A549 (cell line): ENCODE data around the gene SLCO2B1. TPM values are rescaled to one million over a fixed set of nuclear protein-coding genes. Genes with fewer than 3 reads are reported as not detected.

Experiments used
- ATAC-seq, 2 experiments: fragments of 200-7000 bp in 1 of 2; fragments of >200 bp in 1 of 2; cut with Nextera tagmentation in 1 of 2; cut with Tn5 transposase in 1 of 2; 3 replicates each; pipeline versions ENCODE4 v1.8.0 to v1.9.1; 2018 to 2020; ENCODE audit warnings: mild to moderate bottlenecking in 1 of 2, moderate library complexity in 1 of 2
- CTCF ChIA-PET: fragments of 300-600 bp; sonication (Branson Sonifier 250); formaldehyde crosslinking; extraction: SDS; loops from one replicate; lab custom pipeline; 2021; ENCODE audit warnings: antibody characterized with exemption, inconsistent platforms; lab: Yijun Ruan, JAX
- POLR2A ChIA-PET: fragments of 350-600 bp; formaldehyde crosslinking; extraction: SDS; loops from one replicate; lab custom pipeline; 2021; ENCODE audit warnings: antibody characterized with exemption, inconsistent platforms; lab: Yijun Ruan, JAX
- DNase-seq, 2 experiments: peaks; one replicate each; pipeline versions ENCODE4 v3.0.0 to v3.0.0-alpha.2; 2011 to 2016; ENCODE audit warnings: low read depth in 1 of 2, low spot score in 1 of 2
- FAIRE-seq: peaks from 2 replicates; lab custom pipeline; 2011; peaks lifted over from hg19 to GRCh38; lab: Jason Lieb, UNC
- H3K27ac ChIP-seq, 2 experiments: fragments of >200 bp; sonication (Bioruptor Twin); formaldehyde crosslinking; 3 replicates each; pipeline ENCODE4 v1.5.1; 2016 to 2017
- H3K4me1 ChIP-seq: fragments of >200 bp; sonication (Bioruptor Twin); formaldehyde crosslinking; 3 replicates; pipeline ENCODE4 v1.6.1; 2016
- H3K4me2 ChIP-seq: fragments of >200 bp; sonication (Bioruptor Twin); formaldehyde crosslinking; 3 replicates; pipeline ENCODE4 v1.6.1; 2016
- H3K4me3 ChIP-seq: fragments of >200 bp; sonication (Bioruptor Twin); formaldehyde crosslinking; 3 replicates; pipeline ENCODE4 v1.5.1; 2016
- H3K9me3 ChIP-seq: fragments of >200 bp; sonication (Bioruptor Twin); formaldehyde crosslinking; 3 replicates; pipeline ENCODE4 v1.6.1; 2016
- EHF ChIP-seq: fragments of 250-450 bp; sonication (Bioruptor Pico); IDR thresholded peaks from 2 replicates; pipeline ENCODE4 v1.5.0; 2020; ENCODE audit warnings: mild to moderate bottlenecking
- EHMT2 ChIP-seq: fragments of 200-600 bp; sonication (generic); IDR thresholded peaks from 2 replicates; pipeline ENCODE4 v1.6.1; 2016; ENCODE audit warnings: antibody characterized with exemption, low read depth, mild to moderate bottlenecking, moderate library complexity
- EP300 ChIP-seq, 2 experiments: fragments of >200 bp; sonication (Bioruptor Twin); formaldehyde crosslinking; IDR thresholded peaks; 2 replicates in 1 of 2; 3 replicates in 1 of 2; pipeline ENCODE4 v1.6.1; 2016 to 2017
- FOXS1 ChIP-seq: fragments of 250-450 bp; sonication (Bioruptor Pico); IDR thresholded peaks from 2 replicates; pipeline ENCODE4 v1.5.0; 2020; ENCODE audit warnings: mild to moderate bottlenecking, moderate library complexity
- GATA3 ChIP-seq: IDR thresholded peaks from 2 replicates; pipeline ENCODE4 v1.6.1; 2012; ENCODE audit warnings: borderline replicate concordance
- HOXA7 ChIP-seq: fragments of 250-450 bp; sonication (Bioruptor Pico); IDR thresholded peaks from 2 replicates; pipeline ENCODE4 v1.5.0; 2020; ENCODE audit warnings: mild to moderate bottlenecking, moderate library complexity
- HOXB13 ChIP-seq: fragments of 250-450 bp; sonication (Bioruptor Pico); IDR thresholded peaks from 2 replicates; pipeline ENCODE4 v1.5.0; 2020; ENCODE audit warnings: low read depth, mild to moderate bottlenecking, moderate library complexity
- HOXB5 ChIP-seq: fragments of 250-450 bp; sonication (Bioruptor Pico); IDR thresholded peaks from 2 replicates; pipeline ENCODE4 v1.5.0; 2020; ENCODE audit warnings: mild to moderate bottlenecking, moderate library complexity
- JUN ChIP-seq, 2 experiments: fragments of >200 bp; sonication (Bioruptor Twin); formaldehyde crosslinking; IDR thresholded peaks; 2 replicates in 1 of 2; 3 replicates in 1 of 2; pipeline ENCODE4 v1.6.1; 2016 to 2017
- JUNB ChIP-seq: fragments of >200 bp; sonication (Bioruptor Twin); formaldehyde crosslinking; IDR thresholded peaks from 2 replicates; pipeline ENCODE4 v1.6.1; 2016
- MAZ ChIP-seq: fragments of 150-350 bp; IDR thresholded peaks from 2 replicates; pipeline ENCODE4 v1.6.1; 2014; ENCODE audit warnings: antibody characterized with exemption, low read depth, low read length, borderline replicate concordance
- NPAS2 ChIP-seq: fragments of 250-450 bp; sonication (Bioruptor Pico); IDR thresholded peaks from 2 replicates; pipeline ENCODE4 v1.8.0; 2022; ENCODE audit warnings: mild to moderate bottlenecking, moderate library complexity, borderline replicate concordance
- NR3C1 ChIP-seq: fragments of >200 bp; sonication (Bioruptor Twin); formaldehyde crosslinking; IDR thresholded peaks from 3 replicates; pipeline ENCODE4 v1.6.1; 2017
- POLR2A ChIP-seq: IDR thresholded peaks from 2 replicates; pipeline ENCODE4 v1.6.1; 2012; ENCODE audit warnings: mild to moderate bottlenecking, low read length
- POLR2AphosphoS2 ChIP-seq: conservative IDR thresholded peaks from 2 replicates; pipeline ENCODE4 v1.6.1; 2012; ENCODE audit warnings: low read length, improper control_type of control experiment, inconsistent platforms
- RAD21 ChIP-seq, 2 experiments: fragments of >200 bp in 1 of 2; sonication (Bioruptor Twin) in 1 of 2; formaldehyde crosslinking in 1 of 2; IDR thresholded peaks in 1 of 2; conservative IDR thresholded peaks in 1 of 2; 2 replicates in 1 of 2; 3 replicates in 1 of 2; pipeline ENCODE4 v1.6.1; 2012 to 2018; ENCODE audit warnings: inconsistent platforms in 1 of 2
- RARB ChIP-seq: fragments of 250-450 bp; sonication (Bioruptor Pico); IDR thresholded peaks from 2 replicates; pipeline ENCODE4 v1.8.0; 2021; ENCODE audit warnings: mild to moderate bottlenecking, moderate library complexity
- SMC3 ChIP-seq: fragments of >200 bp; sonication (Bioruptor Twin); formaldehyde crosslinking; IDR thresholded peaks from 3 replicates; pipeline ENCODE4 v1.6.1; 2018; ENCODE audit warnings: inconsistent platforms
- SREBF2 ChIP-seq: fragments of 450-650 bp; IDR thresholded peaks from 2 replicates; pipeline ENCODE4 v1.6.1; 2014; ENCODE audit warnings: mild to moderate bottlenecking, moderate library complexity
- TFCP2L1 ChIP-seq: fragments of 250-450 bp; sonication (Bioruptor Pico); IDR thresholded peaks from 2 replicates; pipeline ENCODE4 v1.5.0; 2021; ENCODE audit warnings: mild to moderate bottlenecking
- TP53 ChIP-seq: fragments of 250-450 bp; sonication (Bioruptor Pico); IDR thresholded peaks from 2 replicates; pipeline ENCODE4 v1.5.0; 2021; ENCODE audit warnings: mild to moderate bottlenecking, moderate library complexity
- ZC3H11A ChIP-seq: fragments of 450-650 bp; IDR thresholded peaks from 2 replicates; pipeline ENCODE4 v1.6.1; 2014; ENCODE audit warnings: antibody characterized with exemption, mild to moderate bottlenecking
- ZNF302 ChIP-seq: fragments of 250-450 bp; sonication (Bioruptor Pico); IDR thresholded peaks from 2 replicates; pipeline ENCODE4 v1.9.0; 2021; ENCODE audit warnings: inconsistent platforms, mild to moderate bottlenecking, moderate library complexity
- WGBS: methylation state at CpG from one replicate; pipeline ENCODE4 v1.1.6; 2017; ENCODE audit errors: missing lambda C conversion rate; 5-methylcytosine and 5-hydroxymethylcytosine counted together
- polyA plus RNA-seq, 4 experiments: library from polyadenylated mRNA; depleted of rRNA in 3 of 4; stranded (reverse); fragments of >200 nt; fragmentation: RNase III in 1 of 4; extraction: RNeasy Plus Mini Kit Qiagen cat#74134 plus additional on column Dnase treatment in 1 of 4; gene quantifications; 2 replicates in 3 of 4; 3 replicates in 1 of 4; pipeline ENCODE4 v1.2.3, GENCODE V29; 2011 to 2017
- TF ChIP-seq, protein P1 (sequence below): fragments of 250-450 bp; sonication (Bioruptor Pico); IDR thresholded peaks from 2 replicates; pipeline ENCODE4 v1.5.0; 2021; ENCODE audit warnings: mild to moderate bottlenecking, moderate library complexity, borderline replicate concordance
- TF ChIP-seq, protein P2 (sequence below): fragments of 150-350 bp; IDR thresholded peaks from 2 replicates; pipeline ENCODE4 v1.6.1; 2014; ENCODE audit warnings: low read depth, mild to moderate bottlenecking, low read length
- TF ChIP-seq, protein P3 (sequence below): fragments of >200 bp; sonication (Bioruptor Twin); formaldehyde crosslinking; IDR thresholded peaks from 3 replicates; pipeline ENCODE4 v1.5.1; 2016
- TF ChIP-seq, protein P4 (sequence below): fragments of >200 bp; sonication (Bioruptor Twin); formaldehyde crosslinking; IDR thresholded peaks from 3 replicates; pipeline ENCODE4 v1.6.1; 2016
- TF ChIP-seq, protein P5 (sequence below): IDR thresholded peaks from 2 replicates; pipeline ENCODE4 v1.6.1; 2012; ENCODE audit warnings: low read depth, borderline replicate concordance

Gene SLCO2B1
- polyA plus RNA-seq, 2 of the 4 experiments (the other 2 are of a cell fraction), result 4.9 to 5.2 TPM

DNA sequence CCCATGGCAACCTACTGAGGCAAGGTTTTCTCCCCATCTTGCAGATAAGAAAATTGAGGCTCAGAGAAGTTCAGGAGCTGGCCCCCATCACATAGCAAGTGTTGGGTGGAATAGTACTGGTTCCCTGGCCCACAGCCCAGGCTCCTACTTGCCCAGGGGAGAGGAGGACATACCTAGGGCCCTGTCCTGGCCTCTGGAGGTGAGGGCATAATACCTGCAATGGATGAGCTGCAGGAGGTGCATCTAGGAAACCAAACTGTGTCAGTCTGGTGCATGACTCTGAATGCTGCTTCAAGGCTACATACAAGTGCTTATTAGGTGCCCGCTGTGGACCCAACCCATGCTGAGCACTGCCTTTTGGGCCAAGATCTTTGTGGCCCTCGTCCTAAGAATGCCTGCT is 49.6 kb downstream of the SLCO2B1 start:
- no peak overlapping the region for H3K27ac ChIP-seq
- no peak for DNase-seq
- peaks cover 11% of the 10 kb centered on the region; the same call in 2 of the 3 replicates for H3K4me1 ChIP-seq
- H3K9me3 ChIP-seq, result no peaks in the 10 kb centered on the region
- ChIA-PET POLR2A (no interaction called here), CTCF (interaction anchor here (1.4 to 19.0 kb wide), 3 partner anchors 50 to 177 kb away, joined by 3 to 291 read pairs (median 177); partner anchors contain the start of gene SLCO2B1)
- FAIRE-seq, result no peak
- no peak overlapping the region for H3K4me3 ChIP-seq
- no peak for TF ChIP-seq POLR2AphosphoS2
- TF ChIP-seq, protein P1, sequence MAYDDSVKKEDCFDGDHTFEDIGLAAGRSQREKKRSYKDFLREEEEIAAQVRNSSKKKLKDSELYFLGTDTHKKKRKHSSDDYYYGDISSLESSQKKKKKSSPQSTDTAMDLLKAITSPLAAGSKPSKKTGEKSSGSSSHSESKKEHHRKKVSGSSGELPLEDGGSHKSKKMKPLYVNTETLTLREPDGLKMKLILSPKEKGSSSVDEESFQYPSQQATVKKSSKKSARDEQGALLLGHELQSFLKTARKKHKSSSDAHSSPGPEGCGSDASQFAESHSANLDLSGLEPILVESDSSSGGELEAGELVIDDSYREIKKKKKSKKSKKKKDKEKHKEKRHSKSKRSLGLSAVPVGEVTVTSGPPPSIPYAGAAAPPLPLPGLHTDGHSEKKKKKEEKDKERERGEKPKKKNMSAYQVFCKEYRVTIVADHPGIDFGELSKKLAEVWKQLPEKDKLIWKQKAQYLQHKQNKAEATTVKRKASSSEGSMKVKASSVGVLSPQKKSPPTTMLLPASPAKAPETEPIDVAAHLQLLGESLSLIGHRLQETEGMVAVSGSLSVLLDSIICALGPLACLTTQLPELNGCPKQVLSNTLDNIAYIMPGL, result no peak
- no peak for TF ChIP-seq HOXB13 (CRISPR knock-in tag)
- no peak for TF ChIP-seq ZC3H11A
- TF ChIP-seq GATA3, result no peak
- TF ChIP-seq, all 56 proteins: peak for 0
- 71% methylated on average over 2 of the region's 2 CpGs for WGBS
- ATAC-seq, result no peak
- H3K4me2 ChIP-seq, result no peak overlapping the region

DNA sequence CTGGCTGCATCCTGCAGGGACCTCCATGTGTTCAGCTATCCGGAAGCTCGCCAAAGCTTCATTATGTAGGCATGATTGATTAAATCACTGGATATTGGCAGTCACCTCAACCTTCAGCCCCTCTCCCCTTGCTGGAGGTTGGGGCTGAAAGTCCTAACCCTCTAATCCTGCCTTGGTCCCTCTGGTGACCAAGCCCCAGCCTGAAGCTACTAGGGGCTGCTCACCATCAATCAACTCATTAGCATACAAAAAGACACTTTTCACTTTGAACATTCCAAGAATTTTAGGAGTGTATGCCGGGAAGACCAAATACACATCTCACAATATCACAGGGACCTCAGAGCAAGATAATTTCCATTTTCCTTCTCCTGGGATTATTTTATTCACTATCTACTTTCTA is 50.9 kb downstream of the SLCO2B1 start:
- WGBS, result 68% methylated on average over 3 of the region's 3 CpGs
- Histone ChIP-seq H3K4me3 (no peak overlapping the region), H3K4me1 (peaks cover under 1% of the 10 kb centered on the region; the same call in 1 of the 3 replicates), H3K4me2 (no peak overlapping the region), H3K27ac (no peak overlapping the region), H3K9me3 (no peaks in the 10 kb centered on the region)
- ATAC-seq, result no peak
- TF ChIP-seq HOXB5 (no peak), TFCP2L1 (CRISPR knock-in tag) (no peak), SREBF2 (no peak), JUN (IDR thresholded peaks at IDR 0.05) (no peak), RAD21 (conservative IDR thresholded peaks at IDR 0.05 in 1 of 2, IDR thresholded peaks at IDR 0.05 in 1 of 2) (no peak), EP300 (IDR thresholded peaks at IDR 0.05) (no peak), FOXS1 (no peak), RARB (CRISPR knock-in tag) (no peak)
- TF ChIP-seq, protein P2, sequence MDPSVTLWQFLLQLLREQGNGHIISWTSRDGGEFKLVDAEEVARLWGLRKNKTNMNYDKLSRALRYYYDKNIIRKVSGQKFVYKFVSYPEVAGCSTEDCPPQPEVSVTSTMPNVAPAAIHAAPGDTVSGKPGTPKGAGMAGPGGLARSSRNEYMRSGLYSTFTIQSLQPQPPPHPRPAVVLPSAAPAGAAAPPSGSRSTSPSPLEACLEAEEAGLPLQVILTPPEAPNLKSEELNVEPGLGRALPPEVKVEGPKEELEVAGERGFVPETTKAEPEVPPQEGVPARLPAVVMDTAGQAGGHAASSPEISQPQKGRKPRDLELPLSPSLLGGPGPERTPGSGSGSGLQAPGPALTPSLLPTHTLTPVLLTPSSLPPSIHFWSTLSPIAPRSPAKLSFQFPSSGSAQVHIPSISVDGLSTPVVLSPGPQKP, result no peak
- ChIA-PET CTCF (interaction anchor here (0.9 to 19.0 kb wide), 5 partner anchors 9 to 271 kb away, joined by 3 to 291 read pairs (median 48); no protein-coding TSS in a partner anchor), POLR2A (no interaction called here)
- no peak for DNase-seq
- no peak for FAIRE-seq

DNA sequence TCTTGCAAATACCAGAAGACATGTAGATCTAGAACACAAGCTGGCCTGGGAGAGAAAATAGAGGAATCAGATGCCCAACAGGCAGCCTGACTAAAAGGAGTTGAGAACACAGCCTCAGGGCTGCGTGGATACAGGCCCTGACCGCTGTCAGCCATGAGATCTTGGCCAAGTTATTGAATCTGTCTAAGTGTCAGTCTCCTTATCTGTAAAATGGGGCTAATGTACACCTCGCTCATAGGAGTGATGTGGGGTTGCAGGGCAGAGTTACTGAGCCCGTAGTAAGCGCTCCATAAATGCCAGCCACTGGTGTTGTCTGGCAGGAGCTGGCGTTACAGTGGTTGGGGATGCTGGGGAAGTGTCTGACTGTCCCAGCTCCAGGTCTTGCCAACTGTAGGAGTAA is 51.3 kb downstream of the SLCO2B1 start:
- ATAC-seq, result no peak
- FAIRE-seq, result no peak
- POLR2A ChIA-PET, result no interaction called here

More for the DNA sequence above, 51.3 kb downstream of the SLCO2B1 start:
- CTCF ChIA-PET, result interaction anchor here (0.9 to 19.0 kb wide), 8 partner anchors 9 to 272 kb away, joined by 3 to 291 read pairs (median 18); partner anchors contain the start of gene TPBGL
- Histone ChIP-seq H3K4me2 (no peak overlapping the region), H3K9me3 (no peaks in the 10 kb centered on the region), H3K27ac (no peak overlapping the region), H3K4me3 (no peak overlapping the region), H3K4me1 (no peaks in the 10 kb centered on the region; the same call in 2 of the 3 replicates)
- DNase-seq, result no peak
- no peak for TF ChIP-seq EHMT2
- no peak for TF ChIP-seq JUNB
- TF ChIP-seq NPAS2 (CRISPR knock-in tag), result no peak
- no peak for TF ChIP-seq GATA3
- no peak for TF ChIP-seq ZNF302 (CRISPR knock-in tag)
- TF ChIP-seq MAZ, result no peak
- no peak for TF ChIP-seq TFCP2L1 (CRISPR knock-in tag)
- no peak for TF ChIP-seq NR3C1
- no peak for TF ChIP-seq TP53 (CRISPR knock-in tag)
- TF ChIP-seq, protein P3, sequence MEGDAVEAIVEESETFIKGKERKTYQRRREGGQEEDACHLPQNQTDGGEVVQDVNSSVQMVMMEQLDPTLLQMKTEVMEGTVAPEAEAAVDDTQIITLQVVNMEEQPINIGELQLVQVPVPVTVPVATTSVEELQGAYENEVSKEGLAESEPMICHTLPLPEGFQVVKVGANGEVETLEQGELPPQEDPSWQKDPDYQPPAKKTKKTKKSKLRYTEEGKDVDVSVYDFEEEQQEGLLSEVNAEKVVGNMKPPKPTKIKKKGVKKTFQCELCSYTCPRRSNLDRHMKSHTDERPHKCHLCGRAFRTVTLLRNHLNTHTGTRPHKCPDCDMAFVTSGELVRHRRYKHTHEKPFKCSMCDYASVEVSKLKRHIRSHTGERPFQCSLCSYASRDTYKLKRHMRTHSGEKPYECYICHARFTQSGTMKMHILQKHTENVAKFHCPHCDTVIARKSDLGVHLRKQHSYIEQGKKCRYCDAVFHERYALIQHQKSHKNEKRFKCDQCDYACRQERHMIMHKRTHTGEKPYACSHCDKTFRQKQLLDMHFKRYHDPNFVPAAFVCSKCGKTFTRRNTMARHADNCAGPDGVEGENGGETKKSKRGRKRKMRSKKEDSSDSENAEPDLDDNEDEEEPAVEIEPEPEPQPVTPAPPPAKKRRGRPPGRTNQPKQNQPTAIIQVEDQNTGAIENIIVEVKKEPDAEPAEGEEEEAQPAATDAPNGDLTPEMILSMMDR, result no peak
- TF ChIP-seq RARB (CRISPR knock-in tag), result no peak
- TF ChIP-seq HOXB13 (CRISPR knock-in tag), result no peak
- no peak for TF ChIP-seq EHF (CRISPR knock-in tag)
- TF ChIP-seq RAD21 (conservative IDR thresholded peaks at IDR 0.05 in 1 of 2, IDR thresholded peaks at IDR 0.05 in 1 of 2), result no peak
- TF ChIP-seq, protein P4, sequence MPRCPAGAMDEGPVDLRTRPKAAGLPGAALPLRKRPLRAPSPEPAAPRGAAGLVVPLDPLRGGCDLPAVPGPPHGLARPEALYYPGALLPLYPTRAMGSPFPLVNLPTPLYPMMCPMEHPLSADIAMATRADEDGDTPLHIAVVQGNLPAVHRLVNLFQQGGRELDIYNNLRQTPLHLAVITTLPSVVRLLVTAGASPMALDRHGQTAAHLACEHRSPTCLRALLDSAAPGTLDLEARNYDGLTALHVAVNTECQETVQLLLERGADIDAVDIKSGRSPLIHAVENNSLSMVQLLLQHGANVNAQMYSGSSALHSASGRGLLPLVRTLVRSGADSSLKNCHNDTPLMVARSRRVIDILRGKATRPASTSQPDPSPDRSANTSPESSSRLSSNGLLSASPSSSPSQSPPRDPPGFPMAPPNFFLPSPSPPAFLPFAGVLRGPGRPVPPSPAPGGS, result no peak
- no peak for TF ChIP-seq SMC3
- TF ChIP-seq, protein P5, sequence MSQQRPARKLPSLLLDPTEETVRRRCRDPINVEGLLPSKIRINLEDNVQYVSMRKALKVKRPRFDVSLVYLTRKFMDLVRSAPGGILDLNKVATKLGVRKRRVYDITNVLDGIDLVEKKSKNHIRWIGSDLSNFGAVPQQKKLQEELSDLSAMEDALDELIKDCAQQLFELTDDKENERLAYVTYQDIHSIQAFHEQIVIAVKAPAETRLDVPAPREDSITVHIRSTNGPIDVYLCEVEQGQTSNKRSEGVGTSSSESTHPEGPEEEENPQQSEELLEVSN, result no peak
- no peak for TF ChIP-seq POLR2A
- TF ChIP-seq HOXA7, result no peak
- WGBS, result 57% methylated on average over 5 of the region's 6 CpGs
